PFSK-1 (cell line): ENCODE results near the gene CENPB.

Experiments used
- POLR2AphosphoS5 ChIP-seq: IDR thresholded peaks from 2 replicates; pipeline ENCODE4 v1.6.1; 2012; ENCODE audit warnings: low read depth, mild to moderate bottlenecking, control low read depth, low read length, moderate library complexity
- TAF1 ChIP-seq: IDR thresholded peaks from 2 replicates; pipeline ENCODE4 v1.6.1; 2012; ENCODE audit warnings: low read length, control low read depth, borderline replicate concordance; ENCODE audit not compliant: insufficient read depth

GRCh38 chr20:3751305-3751674 lies 35.2 kb downstream of the CENPB start:
- TF ChIP-seq POLR2AphosphoS5 (no peak), TAF1 (no peak)
